K562 (cell line): Measurements from ENCODE around the gene SIK3. TPM values are rescaled to one million over a fixed set of nuclear protein-coding genes. Genes with fewer than 3 reads are reported as not detected.

Experiments used
- FOSL1 ChIP-seq: fragments of 200-800 bp; sonication (Bioruptor generic); conservative IDR thresholded peaks from 2 replicates; pipeline ENCODE4 v1.6.1; 2016; ENCODE audit warnings: missing genetic modification characterization, missing compliant biosample characterization
- GABPB1 ChIP-seq: sonication (generic); formaldehyde crosslinking; IDR thresholded peaks from 2 replicates; pipeline ENCODE4 v1.8.0; 2022; ENCODE audit warnings: mild to moderate bottlenecking, missing genetic modification reagents
- LEF1 ChIP-seq: fragments of 450-650 bp; IDR thresholded peaks from 2 replicates; pipeline ENCODE4 v1.6.1; 2016; ENCODE audit warnings: mild to moderate bottlenecking
- MNT ChIP-seq, 2 experiments: fragments of 450-650 bp; conservative IDR thresholded peaks; 2 replicates each; pipeline ENCODE4 v1.6.1; 2017; ENCODE audit warnings: mild to moderate bottlenecking in 2 of 2, moderate library complexity in 2 of 2
- RCOR1 ChIP-seq, 2 experiments: IDR thresholded peaks; 2 replicates each; pipeline ENCODE4 v1.6.1; 2012; ENCODE audit warnings: low read depth in 2 of 2, low read length in 2 of 2, borderline replicate concordance in 1 of 2, improper control_type of control experiment in 1 of 2
- RERE ChIP-seq: sonication (generic); formaldehyde crosslinking; IDR thresholded peaks from 2 replicates; pipeline ENCODE4 v1.8.0; 2023; ENCODE audit warnings: missing genetic modification reagents, mild to moderate bottlenecking, borderline replicate concordance
- SMAD4 ChIP-seq: fragments of 250-450 bp; sonication (Bioruptor Pico); conservative IDR thresholded peaks from 2 replicates; pipeline ENCODE4 v1.8.0; 2021; ENCODE audit warnings: inconsistent platforms, mild to moderate bottlenecking, moderate library complexity
- SOX6 ChIP-seq: fragments of 450-650 bp; IDR thresholded peaks from 2 replicates; pipeline ENCODE4 v1.6.1; 2014; ENCODE audit warnings: mild to moderate bottlenecking
- SUPT5H ChIP-seq: fragments of 450-650 bp; IDR thresholded peaks from 2 replicates; pipeline ENCODE4 v1.6.1; 2016
- YY1 ChIP-seq, 3 experiments: IDR thresholded peaks; 2 replicates each; pipeline ENCODE4 v1.6.1; 2011; ENCODE audit warnings: low read length in 2 of 3, mild to moderate bottlenecking in 2 of 3, moderate library complexity in 2 of 3, borderline replicate concordance in 1 of 3, control low read depth in 1 of 3, low read depth in 1 of 3; ENCODE audit not compliant: insufficient read depth in 3 of 3, insufficient replicate concordance in 2 of 3, control insufficient read depth in 1 of 3, insufficient read length in 1 of 3; ENCODE audit errors: extremely low read depth in 1 of 3
- ZBTB8A ChIP-seq: fragments of 450-650 bp; IDR thresholded peaks from 2 replicates; pipeline ENCODE4 v1.6.1; 2018; ENCODE audit warnings: mild to moderate bottlenecking, moderate library complexity; ENCODE audit not compliant: partially characterized antibody
- ZNF253 ChIP-seq: fragments of 250-450 bp; sonication (Bioruptor Pico); conservative IDR thresholded peaks from 2 replicates; pipeline ENCODE4 v1.6.1; 2021; ENCODE audit warnings: mild to moderate bottlenecking
- polyA plus RNA-seq, 8 experiments: library from polyadenylated mRNA; depleted of rRNA in 4 of 8; stranded (reverse) in 5 of 8; unstranded in 3 of 8; fragments of >200 nt; fragmentation: Nextera tagmentation in 2 of 8; fragmentation: Illumina TruSeq in 1 of 8; extraction: Ambion mirVana in 2 of 8; extraction: Trizol in 1 of 8; gene quantifications; 2 replicates each; pipeline versions ENCODE4 v1.2.1 to v1.2.3, GENCODE V29; 2011 to 2014; ENCODE audit warnings: inconsistent platforms in 1 of 8, missing spikeins in 1 of 8
- total RNA-seq, 7 experiments: library from RNA; depleted of rRNA in 6 of 7; stranded (reverse); fragments of >200 nt in 6 of 7; fragmentation: Illumina TruSeq in 2 of 7; extraction: Trizol in 2 of 7; gene quantifications; 2 replicates each; pipeline versions ENCODE4 v1.2.1 to v1.2.3, GENCODE V29; 2011 to 2021; ENCODE audit warnings: low replicate concordance in 1 of 7
- TF ChIP-seq, protein P1 (sequence below): fragments of 450-650 bp; IDR thresholded peaks from 2 replicates; pipeline ENCODE4 v1.6.1; 2016
- TF ChIP-seq, protein P2 (sequence below), 3 experiments: IDR thresholded peaks in 2 of 3; conservative IDR thresholded peaks in 1 of 3; 2 replicates each; pipeline ENCODE4 v1.5.1; 2011 to 2012; ENCODE audit warnings: low read length in 3 of 3, mild to moderate bottlenecking in 3 of 3, control low read depth in 2 of 3, improper control_type of control experiment in 1 of 3, inconsistent platforms in 1 of 3, low read depth in 1 of 3, mixed read lengths in 1 of 3, moderate library complexity in 1 of 3; ENCODE audit not compliant: insufficient read depth in 2 of 3

Gene SIK3
- total and polyA plus RNA-seq, 9 of the 15 experiments (the other 6 are each of a cell fraction or from before 2014, with no cell fraction given) = 1.6 to 21.6 (median 8.0) TPM

DNA sequence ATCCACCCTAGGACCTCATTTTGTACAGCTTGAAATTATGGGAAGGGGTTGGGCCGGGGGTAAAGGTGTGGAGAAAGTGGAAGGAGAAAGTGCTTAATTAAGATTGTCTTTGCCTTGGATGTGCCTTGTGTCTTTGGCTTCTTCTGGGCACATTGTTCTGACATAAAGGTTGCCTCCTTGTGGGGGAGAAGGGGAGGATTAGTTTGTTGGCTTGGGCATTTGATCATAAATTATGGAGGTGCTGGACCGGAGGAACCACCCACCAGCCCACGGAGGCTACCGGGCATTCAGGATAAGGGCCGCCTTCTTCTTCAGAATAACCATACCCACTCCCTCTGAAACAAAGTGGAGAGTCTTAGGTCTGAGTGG is 47.1 kb upstream of the SIK3 start (continued):
- TF ChIP-seq YY1 (IDR thresholded peaks at IDR 0.05; ENCODE audit: borderline replicate concordance in 1 of 3, control insufficient read depth in 1 of 3, extremely low read depth in 1 of 3, insufficient read depth in 3 of 3, insufficient read length in 1 of 3, insufficient replicate concordance in 2 of 3, low read depth in 1 of 3, low read length in 2 of 3) (peak in 1 of 3 experiments; percentile 25), RCOR1 (IDR thresholded peaks at IDR 0.05; ENCODE audit: borderline replicate concordance in 1 of 2, low read depth in 2 of 2, low read length in 2 of 2) (0 out of 4 replicates have a peak, but pooled peaks of 1 of the 2 experiments have one; percentile 8), LEF1 (peak; percentile 21; the same call in 1 of the 2 replicates), RERE (CRISPR knock-in tag) (no peak), ZNF253 (CRISPR knock-in tag) (no peak), ZBTB8A (no peak), SUPT5H (peak; percentile 38; the same call in 1 of the 2 replicates), FOSL1 (tag) (peak; percentile 13; the same call in 1 of the 2 replicates), SOX6 (no peak), SMAD4 (CRISPR knock-in tag) (no peak), GABPB1 (CRISPR knock-in tag) (peak; percentile 45; the same call in 1 of the 2 replicates), MNT (conservative IDR thresholded peaks at IDR 0.05) (peak; percentile 37 to 56; a peak in 3 of 4 replicates)
- TF ChIP-seq, protein P1, sequence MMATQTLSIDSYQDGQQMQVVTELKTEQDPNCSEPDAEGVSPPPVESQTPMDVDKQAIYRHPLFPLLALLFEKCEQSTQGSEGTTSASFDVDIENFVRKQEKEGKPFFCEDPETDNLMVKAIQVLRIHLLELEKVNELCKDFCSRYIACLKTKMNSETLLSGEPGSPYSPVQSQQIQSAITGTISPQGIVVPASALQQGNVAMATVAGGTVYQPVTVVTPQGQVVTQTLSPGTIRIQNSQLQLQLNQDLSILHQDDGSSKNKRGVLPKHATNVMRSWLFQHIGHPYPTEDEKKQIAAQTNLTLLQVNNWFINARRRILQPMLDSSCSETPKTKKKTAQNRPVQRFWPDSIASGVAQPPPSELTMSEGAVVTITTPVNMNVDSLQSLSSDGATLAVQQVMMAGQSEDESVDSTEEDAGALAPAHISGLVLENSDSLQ = peak; percentile 82; the same call in 1 of the 2 replicates
- TF ChIP-seq, protein P2, sequence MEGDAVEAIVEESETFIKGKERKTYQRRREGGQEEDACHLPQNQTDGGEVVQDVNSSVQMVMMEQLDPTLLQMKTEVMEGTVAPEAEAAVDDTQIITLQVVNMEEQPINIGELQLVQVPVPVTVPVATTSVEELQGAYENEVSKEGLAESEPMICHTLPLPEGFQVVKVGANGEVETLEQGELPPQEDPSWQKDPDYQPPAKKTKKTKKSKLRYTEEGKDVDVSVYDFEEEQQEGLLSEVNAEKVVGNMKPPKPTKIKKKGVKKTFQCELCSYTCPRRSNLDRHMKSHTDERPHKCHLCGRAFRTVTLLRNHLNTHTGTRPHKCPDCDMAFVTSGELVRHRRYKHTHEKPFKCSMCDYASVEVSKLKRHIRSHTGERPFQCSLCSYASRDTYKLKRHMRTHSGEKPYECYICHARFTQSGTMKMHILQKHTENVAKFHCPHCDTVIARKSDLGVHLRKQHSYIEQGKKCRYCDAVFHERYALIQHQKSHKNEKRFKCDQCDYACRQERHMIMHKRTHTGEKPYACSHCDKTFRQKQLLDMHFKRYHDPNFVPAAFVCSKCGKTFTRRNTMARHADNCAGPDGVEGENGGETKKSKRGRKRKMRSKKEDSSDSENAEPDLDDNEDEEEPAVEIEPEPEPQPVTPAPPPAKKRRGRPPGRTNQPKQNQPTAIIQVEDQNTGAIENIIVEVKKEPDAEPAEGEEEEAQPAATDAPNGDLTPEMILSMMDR (IDR thresholded peaks at IDR 0.05 in 2 of 3, conservative IDR thresholded peaks at IDR 0.05 in 1 of 3; ENCODE audit: insufficient read depth in 2 of 3, low read depth in 1 of 3, low read length in 3 of 3) = peak in 2 of 3 experiments; percentile 23 to 43; a peak in 3 of 6 replicates
